Embryonic facial prominence (tissue), 1 donor: ENCODE data around the gene PAX5.

ENCODE experiments used
- DNase-seq: peaks from one replicate; pipeline ENCODE4 v3.0.0-alpha.2; 2016; ENCODE audit errors: extremely low spot score

The PAX5 gene

DNA sequence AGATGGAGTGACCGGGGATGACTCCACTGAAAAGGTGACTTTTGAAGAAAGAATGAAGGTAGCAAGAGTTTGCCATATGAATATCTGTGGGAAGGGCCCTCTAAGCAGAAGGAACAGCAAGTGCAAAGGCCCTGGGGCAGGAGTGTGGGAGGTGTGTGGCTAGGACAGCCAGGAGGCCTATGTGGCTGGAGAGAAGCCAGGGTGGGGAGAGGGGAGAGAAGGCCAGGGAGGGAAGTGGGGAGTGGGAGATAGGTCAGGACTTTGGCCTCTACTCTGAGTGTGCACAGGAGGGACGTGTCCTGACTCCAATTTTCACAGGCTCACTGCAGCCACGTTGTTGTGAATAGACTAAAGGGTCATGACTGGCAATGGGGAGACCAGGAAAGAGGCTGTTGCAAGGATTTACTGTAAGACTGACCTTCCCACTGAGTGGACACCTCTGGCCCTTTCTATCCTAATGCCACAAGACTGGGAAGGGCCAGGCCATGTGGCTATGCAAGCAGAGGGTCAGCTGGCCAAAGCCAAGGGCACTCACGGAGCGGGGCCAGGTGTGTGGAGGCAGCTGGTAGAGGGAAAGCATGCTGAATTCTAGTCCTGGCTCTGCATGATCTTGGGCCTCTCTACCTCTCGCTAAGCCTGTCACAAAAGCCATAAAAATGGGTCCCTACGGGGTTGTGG is 172.4 kb downstream of the PAX5 start:
- no peak for DNase-seq

DNA sequence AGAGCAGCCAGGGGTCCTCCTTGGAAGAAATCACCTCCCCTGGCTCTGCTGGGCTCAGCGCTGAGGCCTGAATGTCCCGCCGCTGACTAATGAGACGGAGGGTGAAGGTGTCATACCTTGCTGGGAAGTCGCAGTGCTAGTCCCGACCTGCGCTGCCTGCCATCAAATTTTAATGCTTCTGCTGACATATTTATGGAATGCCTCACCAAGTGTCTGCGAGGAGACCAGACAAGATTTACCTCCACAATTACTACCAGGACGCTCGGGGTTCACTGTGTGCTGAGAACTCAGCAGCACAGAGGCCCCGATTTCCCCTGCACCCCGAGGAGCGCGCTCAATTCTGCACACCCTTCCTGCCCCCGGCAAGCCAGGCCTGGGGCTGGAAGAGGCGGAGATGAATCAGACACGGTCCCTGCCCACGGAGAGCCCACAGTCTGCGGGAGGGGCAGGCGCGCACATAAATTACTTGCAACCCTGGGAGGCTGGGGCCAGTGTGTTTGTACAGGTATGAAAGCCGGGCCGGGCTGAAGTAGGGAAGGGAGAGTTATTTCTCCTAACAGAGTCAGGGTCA is 175.2 kb downstream of the PAX5 start:
- no peak for DNase-seq

DNA sequence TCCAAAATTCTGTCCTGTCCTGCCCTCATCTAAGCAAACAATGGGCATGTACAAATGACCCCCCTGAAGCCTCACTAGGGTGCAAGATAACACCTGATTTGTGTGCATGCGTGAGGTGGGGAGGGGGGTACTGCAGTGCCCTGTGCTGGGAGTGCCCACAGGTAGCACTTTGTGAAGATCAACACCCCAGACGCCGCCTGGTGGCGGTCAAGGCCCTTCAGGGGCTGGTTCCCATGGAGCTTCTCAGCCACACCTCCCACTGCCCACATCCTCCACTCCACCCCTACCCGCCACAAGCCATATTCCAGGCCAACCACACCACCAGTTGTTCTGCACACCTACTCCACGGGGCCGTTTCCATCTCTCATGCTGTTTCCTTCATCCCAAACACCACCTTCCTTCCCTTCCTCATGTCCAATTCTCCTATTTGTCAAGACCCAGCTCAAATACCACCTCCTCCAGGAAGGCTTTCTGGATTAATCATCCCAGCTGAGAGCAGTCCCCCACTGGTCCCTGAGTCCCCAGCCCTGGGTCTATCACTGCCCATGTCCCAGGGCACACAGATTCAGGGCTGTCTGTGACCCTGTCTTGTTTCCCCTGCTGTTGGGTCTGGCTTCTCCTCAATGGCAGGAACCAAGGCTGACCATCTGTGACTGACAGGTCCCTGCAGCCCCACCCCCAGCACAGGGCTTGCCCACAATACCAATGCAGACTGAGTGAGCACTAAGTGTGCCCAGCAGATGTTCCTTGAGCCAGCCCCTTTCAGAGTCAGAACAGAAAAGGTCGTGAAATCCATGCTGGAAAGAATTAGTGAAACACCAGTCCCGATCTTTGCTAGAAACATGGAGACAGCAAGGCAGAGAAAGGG is 178.4 kb downstream of the PAX5 start:
- DNase-seq, result no peak

DNA sequence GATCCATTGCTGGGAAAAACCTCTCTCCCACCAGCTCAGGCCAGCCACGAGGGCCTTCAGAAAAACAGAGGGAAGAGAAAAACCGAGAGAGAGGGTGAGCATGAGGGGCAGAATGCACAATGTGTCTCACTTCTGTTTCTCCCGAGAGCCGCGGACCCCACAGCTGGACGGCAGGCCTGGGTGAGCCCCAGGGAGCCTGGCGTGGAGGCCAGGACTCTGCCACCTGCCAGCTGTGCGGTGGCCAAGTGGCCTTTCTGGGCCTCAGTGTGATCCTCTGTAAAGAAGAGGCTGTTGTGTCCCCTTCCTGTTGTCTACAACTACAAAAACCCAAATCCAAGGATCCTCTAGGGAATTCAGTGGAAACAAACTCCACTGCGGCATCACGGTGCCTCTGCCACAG is 179.3 kb downstream of the PAX5 start:
- DNase-seq, result no peak

DNA sequence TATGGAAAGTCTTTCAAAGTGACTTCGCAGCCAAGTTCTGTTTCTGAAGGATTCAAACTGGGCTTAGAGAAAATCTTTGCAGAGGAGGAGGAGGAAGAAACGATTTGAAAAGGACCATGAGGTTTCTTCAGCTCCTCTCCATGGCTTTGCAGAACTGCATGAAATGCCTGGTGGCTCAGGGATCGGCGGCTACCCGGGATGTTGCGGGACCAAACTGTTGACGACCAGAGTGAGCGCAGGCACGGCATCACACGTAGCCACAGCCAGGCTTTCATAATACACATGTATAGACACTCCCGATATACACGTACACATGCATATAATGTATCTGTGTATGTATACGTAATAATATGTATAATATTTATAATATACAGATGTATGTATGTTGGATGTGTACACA is 180.0 kb downstream of the PAX5 start:
- DNase-seq, result no peak

DNA sequence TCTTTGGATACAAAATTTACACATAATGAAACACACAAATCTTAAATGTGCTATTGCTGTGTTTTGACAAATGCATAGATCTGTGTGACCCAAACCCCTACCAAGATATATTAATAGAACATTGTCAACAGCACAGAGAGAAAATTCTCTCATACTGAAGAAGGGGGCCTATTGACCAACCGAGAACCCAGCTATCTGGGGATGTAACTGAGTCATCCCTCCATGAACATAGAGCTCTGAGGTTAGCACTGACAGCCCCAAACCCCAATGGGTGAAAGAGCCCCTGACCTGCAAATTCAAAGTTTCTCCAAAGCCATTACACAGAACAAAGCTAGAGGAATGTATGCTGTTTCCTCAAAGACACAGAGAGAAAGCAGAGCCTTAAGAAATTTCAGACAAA is 180.8 kb downstream of the PAX5 start:
- DNase-seq, result no peak

DNA sequence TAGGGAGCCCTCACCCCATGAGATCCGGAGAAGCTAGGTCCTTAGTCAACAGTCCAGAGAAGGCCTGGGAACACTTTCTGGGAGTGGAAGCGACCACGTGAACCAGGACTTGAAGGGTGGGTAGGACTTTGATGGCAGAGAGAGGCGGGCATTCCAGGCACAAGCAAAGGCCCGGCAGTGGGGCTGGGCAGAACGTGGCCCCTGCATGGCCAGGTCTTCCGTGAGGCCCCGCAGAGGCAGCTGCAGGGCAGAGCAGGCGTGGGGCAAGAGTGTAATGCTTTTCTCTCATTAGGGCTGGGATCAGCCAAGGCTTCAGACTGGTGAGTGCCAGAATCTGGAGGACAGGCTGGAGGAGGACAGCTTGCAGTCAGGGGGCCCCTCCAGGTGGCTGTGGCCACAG is 184.1 kb downstream of the PAX5 start:
- DNase-seq, result no peak

DNA sequence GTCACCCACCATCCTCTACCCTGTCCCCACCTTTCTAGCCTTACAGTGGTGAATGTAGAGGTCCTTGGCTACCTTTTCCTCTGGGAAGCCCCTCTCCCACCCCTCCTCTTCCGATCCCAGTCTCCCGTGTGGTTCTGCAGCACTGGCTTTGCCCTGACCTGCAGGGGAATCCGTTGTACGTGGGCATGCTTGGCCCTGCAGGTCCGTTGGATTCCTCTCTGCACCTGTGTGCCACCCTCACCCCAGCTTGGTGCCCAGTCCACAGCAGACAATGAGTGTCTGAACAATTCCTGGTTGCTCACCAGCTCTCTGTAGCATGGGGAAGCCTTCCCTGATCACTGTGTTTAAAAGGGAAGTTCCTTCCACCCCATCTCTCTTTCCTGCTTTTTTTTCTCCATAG is 185.1 kb downstream of the PAX5 start:
- no peak for DNase-seq

DNA sequence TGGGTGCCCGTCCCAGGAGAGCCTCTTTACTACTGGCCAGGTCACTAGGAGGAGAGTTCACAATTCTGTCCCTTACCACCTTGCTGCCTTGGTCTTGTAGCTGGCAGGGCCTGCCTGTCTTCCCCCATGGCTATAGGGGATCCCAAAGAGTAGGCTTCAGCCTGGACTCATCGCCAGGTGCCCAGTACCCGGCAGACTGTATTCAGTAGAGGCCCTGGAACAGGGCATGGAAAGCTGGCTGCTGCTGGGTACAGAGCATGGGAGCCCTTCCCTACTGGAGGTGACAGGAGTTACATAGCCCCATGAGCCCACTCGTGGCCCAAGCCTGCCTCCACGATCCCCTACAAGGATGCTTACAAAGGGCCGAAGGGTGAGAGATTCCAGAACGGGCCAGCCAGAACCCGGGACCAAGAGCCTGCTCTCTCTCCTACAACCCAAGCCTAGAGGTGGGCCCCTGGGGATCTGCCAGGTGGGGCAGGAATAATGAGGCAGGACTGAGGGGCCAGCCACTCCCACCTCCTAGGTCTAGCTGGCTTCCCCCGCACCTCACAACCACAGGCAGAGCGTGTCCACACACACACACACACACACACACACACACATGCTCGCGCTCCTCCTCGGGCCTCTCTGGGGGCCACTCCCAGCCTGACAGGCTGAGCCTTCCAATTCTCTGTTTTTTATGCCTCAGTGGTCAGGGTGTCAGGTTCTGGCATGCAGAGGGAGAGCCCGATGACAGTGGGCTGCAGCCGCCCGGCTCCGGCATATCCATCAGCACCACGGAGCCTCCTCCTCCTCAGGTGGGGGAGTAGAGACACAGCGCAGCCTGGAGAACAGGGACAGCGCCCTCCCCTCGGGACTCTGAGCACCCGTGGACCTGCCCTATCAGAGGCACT is 186.0 kb downstream of the PAX5 start:
- no peak for DNase-seq

DNA sequence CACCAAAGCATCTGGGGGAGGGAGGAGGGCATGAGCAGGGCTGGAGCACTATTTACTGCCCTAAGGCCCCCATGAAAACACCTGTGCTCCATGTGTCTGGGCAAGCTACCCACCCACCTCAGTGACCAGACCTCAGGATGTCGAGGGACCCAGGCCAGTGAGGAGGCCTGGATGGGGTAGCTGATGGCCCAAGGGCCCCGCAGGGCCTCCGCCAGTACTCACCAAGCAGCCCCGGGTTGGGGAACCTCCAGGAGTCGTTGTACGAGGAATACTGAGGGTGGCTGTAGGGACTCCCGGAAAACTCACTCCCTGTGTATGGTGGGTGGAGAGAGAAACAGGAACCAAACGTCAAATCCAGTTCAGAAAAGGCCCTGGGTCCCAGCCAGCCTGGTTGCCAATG is 187.4 kb downstream of the PAX5 start:
- no peak for DNase-seq

DNA sequence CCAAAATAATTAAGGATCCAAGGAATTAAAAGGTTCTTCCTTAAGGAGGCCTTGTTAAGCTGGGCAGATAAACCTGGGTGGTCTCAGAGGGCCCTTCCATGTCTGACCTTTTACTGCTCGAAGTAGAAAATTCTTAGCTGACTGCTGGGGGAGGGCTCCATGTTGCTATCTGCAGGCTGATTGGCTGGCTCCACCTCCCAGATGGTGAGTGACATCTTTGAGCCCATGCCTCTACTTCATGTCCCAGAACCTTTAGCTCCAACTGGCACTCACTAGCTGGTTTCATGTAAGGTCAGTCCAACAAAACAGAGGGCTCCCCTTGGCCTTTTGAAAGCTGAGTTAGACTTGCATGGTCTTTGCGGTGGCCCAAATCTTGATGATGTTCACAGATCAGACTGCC is 188.2 kb downstream of the PAX5 start:
- no peak for DNase-seq

DNA sequence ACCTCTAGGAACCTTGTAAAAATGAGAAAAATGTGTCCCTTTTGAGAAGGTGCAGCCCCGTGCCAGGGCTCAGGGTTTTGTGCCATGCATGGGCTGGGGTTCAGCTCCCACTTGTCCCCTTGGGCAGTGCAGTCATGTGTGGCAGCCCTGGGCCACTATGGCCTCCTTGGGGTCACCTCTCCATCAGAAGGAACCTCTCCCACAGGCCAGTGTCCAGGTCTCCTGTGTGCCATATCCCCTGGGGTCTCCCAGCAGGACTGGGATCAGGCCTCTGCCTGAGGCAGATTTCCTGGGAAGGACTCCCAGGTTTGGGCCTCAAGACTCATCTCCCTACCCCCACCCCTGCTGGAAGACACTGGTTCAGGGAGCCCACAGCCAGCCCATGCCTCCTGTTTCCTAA is 189.1 kb downstream of the PAX5 start:
- DNase-seq, result no peak

DNA sequence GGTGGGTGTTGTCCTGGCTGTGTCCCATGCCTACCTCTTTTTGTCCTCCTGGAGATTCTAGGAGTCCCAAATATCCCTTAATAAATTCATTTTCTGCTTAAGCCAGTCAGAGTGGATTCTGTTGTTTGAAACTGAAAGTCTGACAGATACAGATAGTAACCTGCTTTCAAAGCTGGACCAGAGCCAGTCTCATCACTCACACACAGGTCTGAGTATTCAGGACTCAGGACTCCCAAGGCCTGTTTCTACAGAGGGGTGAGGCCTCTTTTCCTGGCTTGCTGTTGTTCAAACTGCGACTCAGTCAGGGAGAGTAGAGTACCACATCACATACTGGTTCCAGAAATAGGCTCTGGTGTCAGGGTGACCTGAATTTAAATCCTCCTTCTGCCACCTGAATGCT is 190.1 kb downstream of the PAX5 start:
- no peak for DNase-seq

DNA sequence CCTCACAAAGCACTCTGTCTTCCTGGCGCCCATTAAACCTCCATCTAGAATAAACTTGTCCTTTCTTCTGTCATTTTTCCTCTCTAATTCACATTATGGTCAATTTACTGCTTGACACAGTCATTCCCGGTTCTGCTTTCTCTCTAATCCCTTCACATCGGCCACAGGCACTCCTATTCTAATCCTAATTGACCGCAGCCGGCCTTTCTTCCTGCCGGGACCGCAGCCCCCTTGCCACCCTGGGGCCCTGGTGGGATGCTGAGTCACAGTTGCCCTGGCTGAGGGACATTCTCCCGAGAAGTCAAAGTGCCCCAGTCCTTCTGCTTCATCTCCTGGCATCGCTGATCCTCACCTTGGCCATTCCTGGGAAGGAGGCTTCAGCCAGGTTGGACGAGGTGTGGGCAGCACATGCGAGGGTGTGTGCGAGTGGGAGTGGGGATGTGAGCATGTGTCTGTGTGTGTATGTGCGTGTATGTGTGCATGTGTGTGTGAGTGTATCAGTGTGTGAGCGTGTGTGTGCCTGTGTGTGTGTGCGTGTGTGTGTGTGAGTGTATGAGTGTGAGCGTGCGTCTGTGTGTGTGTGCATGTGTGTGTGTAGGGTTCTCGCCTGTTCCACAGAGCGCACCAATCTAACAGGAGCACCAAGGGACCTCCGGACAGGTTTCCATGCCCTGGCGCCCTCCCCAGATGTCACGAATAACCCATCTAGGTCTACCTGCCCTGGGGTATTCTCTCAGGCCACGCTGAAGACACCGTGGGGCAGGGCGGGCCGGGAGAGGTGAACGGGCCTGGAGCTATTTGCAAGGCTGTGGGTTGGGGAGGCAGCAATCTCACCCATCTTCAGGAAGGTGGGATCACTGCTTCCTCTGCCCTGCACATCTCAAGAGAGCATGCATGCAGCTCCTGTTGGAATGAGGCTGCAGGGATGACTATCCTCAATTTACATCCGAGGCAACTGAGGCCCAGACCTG is 191.2 kb downstream of the PAX5 start:
- no peak for DNase-seq

DNA sequence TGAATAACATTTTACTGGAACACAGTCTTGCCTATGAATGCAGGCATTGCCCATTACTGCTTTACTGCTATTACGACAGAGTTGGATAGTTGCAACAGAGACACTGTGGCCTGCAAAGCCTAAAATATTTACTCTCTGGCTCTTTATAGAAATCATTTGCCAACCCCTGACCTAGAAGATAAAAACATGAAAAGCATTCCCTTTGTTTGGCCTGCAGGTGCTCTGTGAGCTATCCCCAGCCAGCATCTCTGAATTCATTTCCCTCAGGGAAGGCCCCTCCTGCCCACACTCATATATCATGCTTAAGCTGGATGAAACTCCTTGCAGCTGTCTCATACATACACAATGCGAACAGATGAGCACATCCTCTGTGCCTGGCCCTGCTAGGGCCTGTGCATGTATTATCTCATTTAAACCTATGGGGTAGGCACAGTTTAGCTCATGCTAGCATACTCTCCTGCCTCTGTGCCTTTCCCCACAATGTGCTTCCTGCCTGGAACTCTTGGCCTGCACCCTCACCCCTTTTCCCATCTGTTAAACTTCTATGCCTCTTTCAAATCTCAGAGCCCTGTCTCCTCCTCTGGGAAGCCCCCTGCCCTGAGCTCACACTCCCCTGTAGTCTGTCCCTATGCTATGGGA is 193.1 kb downstream of the PAX5 start:
- no peak for DNase-seq

DNA sequence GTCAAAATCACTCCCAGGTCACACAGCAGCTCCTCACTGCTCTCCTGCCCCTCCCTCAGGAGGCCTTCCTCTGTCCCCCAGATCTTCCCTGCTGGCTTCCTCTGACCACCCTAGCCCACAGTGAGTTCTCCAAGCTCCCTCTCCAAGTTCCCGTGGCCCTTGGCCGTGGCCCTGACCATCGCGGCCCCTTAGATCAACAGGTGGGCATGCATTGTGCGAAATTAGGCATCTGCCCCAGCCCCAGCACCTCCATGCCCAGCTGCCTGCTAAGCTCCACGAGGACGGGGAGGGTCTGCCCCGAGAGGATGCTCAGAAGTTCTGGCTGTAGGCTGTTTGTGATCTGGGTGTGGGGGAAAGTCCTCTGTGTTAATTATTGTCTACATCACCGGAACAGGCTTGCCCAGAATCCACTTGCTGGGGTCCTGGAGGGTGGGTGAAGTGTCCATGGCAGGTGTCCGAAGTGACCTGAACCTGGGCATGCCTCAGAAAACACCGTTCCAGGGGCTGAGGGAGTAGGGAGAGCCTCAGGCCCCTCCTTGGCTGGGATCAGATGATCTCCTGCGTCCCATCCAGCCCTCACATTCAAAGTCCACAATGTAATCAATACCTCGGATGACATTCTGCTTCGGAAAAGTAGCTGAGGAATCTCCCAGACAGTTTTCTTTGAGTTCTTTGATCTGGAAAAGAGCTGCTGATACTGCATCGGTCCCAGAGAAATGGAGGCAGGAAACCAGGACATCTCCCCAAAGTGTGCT is 194.8 kb downstream of the PAX5 start:
- DNase-seq, result no peak

DNA sequence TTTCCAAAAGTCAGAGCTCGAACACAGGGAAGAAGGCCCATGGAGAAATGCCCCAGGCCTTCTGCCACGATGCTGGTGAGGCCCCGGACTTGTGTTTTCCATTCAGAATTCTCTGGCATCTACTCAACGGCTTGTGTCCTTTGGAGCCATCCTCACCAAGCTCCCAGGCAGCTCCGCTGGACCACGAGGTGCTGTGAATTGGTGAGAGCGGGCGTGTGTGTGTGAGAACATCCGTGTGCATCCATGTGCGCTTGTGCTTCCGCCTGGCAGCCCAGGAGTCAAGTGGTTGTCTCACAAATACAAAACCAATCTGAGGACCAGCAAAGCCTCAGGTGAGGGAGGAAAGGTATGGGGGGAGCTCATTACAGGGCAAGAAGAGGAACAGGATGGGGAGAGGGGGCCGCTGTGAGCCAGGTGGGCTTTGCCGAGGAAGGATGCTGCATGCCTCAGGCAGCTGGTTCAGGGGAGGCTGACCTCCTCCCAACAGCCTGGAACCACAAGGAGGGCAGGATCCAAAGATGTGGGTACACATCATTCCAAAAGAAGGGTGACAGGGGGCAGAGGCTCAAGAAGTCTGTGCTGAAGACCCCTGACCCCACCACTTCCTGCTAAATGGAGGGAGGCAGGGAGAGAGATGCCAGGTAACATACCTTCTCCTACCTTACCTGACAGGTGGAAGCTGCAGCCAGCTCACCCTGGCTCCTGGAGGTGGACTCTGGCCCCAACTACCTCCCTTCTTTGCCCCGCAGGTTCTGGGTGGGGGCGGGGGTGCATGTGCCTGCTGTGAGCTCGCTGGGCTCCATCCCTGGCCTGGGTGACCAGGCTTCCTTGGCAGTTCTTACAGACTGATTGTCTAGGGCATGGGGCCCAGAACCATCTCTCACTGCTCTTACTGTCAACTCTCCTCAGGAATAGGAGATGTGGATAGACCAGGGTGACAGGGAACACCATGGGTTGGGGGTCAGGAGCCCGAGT is 196.3 kb downstream of the PAX5 start:
- DNase-seq, result no peak

DNA sequence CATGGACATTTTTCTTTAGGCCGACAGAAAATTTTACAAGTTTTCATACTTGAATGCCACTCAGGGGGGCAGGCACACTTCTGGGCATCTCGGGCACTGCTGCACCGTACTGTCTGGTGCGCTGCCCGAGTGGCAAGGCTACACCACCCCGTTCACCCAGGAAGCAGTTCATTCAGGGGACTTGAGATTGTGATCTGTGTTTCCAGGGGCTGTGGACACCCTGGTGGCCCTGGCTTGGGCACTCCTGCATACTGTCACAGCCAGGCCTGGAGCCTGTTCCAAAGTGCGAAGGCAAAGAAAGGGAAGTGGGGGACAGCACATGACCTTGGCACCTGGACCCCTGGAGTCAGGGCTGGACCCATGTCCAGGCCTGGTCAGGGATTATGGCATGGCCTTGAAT is 197.6 kb downstream of the PAX5 start:
- DNase-seq, result no peak
